Trophoblast cell (in vitro differentiated cells and primary cell): Measurements from ENCODE around the gene ACTR3C.

Source experiments
- DNase-seq, 2 donors: peaks; one replicate each; pipeline ENCODE4 v3.0.0-alpha.2; 2016
- H2AFZ ChIP-seq: 2 replicates; pipeline ENCODE4 v1.6.1; 2013; ENCODE audit warnings: low read length, moderate library complexity, mild to moderate bottlenecking; ENCODE audit not compliant: insufficient read depth, poor library complexity
- H2AK5ac ChIP-seq: 2 replicates; pipeline ENCODE4 v1.6.1; 2013; ENCODE audit warnings: mild to moderate bottlenecking, low read length
- H2BK120ac ChIP-seq: 2 replicates; pipeline ENCODE4 v1.6.1; 2013; ENCODE audit warnings: low read length, mild to moderate bottlenecking, moderate library complexity; ENCODE audit not compliant: insufficient read depth, poor library complexity
- H2BK12ac ChIP-seq: 2 replicates; pipeline ENCODE4 v1.6.1; 2013; ENCODE audit warnings: mild to moderate bottlenecking, low read length, moderate library complexity
- H2BK5ac ChIP-seq: 2 replicates; pipeline ENCODE4 v1.6.1; 2013; ENCODE audit warnings: low read length, low read depth, moderate library complexity, mild to moderate bottlenecking; ENCODE audit not compliant: poor library complexity
- H3K14ac ChIP-seq: 2 replicates; pipeline ENCODE4 v1.6.1; 2013; ENCODE audit warnings: mild to moderate bottlenecking, low read length
- H3K18ac ChIP-seq: 2 replicates; pipeline ENCODE4 v1.6.1; 2013; ENCODE audit warnings: mild to moderate bottlenecking, low read length
- H3K23ac ChIP-seq: 2 replicates; pipeline ENCODE4 v1.6.1; 2013; ENCODE audit warnings: low read length
- H3K27ac ChIP-seq: 2 replicates; pipeline ENCODE4 v1.5.1; 2013; ENCODE audit warnings: low read depth, mild to moderate bottlenecking, inconsistent platforms, low read length, moderate library complexity
- H3K27me3 ChIP-seq: 2 replicates; pipeline ENCODE4 v1.6.1; 2013; ENCODE audit warnings: inconsistent platforms, mild to moderate bottlenecking, low read length, moderate library complexity; ENCODE audit not compliant: insufficient read depth
- H3K36me3 ChIP-seq, 2 experiments: 1 replicate in 1 of 2; 2 replicates in 1 of 2; pipeline ENCODE4 v1.6.1; 2013; ENCODE audit warnings: low read length in 2 of 2, mild to moderate bottlenecking in 2 of 2, moderate library complexity in 1 of 2; ENCODE audit not compliant: insufficient read depth in 2 of 2, control insufficient read depth in 1 of 2
- H3K4ac ChIP-seq: 2 replicates; pipeline ENCODE4 v1.6.1; 2013; ENCODE audit warnings: low read depth, mild to moderate bottlenecking, low read length, moderate library complexity
- H3K4me1 ChIP-seq, 2 experiments: 1 replicate in 1 of 2; 2 replicates in 1 of 2; pipeline ENCODE4 v1.6.1; 2013; ENCODE audit warnings: low read length in 2 of 2, mild to moderate bottlenecking in 2 of 2, moderate library complexity in 1 of 2; ENCODE audit not compliant: insufficient read depth in 2 of 2, control insufficient read depth in 1 of 2
- H3K4me2 ChIP-seq: 2 replicates; pipeline ENCODE4 v1.6.1; 2013; ENCODE audit warnings: inconsistent platforms, mild to moderate bottlenecking, low read length, moderate library complexity
- H3K4me3 ChIP-seq: 2 replicates; pipeline ENCODE4 v1.5.1; 2013; ENCODE audit warnings: mild to moderate bottlenecking, low read depth, low read length, inconsistent platforms
- H3K79me1 ChIP-seq: one replicate; pipeline ENCODE4 v1.6.1; 2013; ENCODE audit warnings: low read length
- H3K79me2 ChIP-seq: 2 replicates; pipeline ENCODE4 v1.6.1; 2013; ENCODE audit warnings: low read length, mild to moderate bottlenecking; ENCODE audit not compliant: control insufficient read depth, insufficient read depth, poor library complexity
- H3K9ac ChIP-seq: 2 replicates; pipeline ENCODE4 v1.6.1; 2013; ENCODE audit warnings: mild to moderate bottlenecking, low read length
- H3K9me3 ChIP-seq: 2 replicates; pipeline ENCODE4 v1.6.1; 2013; ENCODE audit warnings: low read depth, mild to moderate bottlenecking, control low read depth, inconsistent platforms, low read length; ENCODE audit not compliant: insufficient read depth
- H4K12ac ChIP-seq: 2 replicates; pipeline ENCODE4 v1.6.1; 2013; ENCODE audit warnings: low read depth, mild to moderate bottlenecking, low read length, moderate library complexity
- H4K8ac ChIP-seq: 2 replicates; pipeline ENCODE4 v1.6.1; 2013; ENCODE audit warnings: low read depth, mild to moderate bottlenecking, low read length, moderate library complexity
- H4K91ac ChIP-seq: one replicate; pipeline ENCODE4 v1.6.1; 2013; ENCODE audit warnings: low read depth, mild to moderate bottlenecking, low read length, moderate library complexity
- WGBS: extraction: QIAGEN DNeasy Blood & Tissue Kit; methylation state at CpG from one replicate; pipeline ENCODE4 v1.1.7; 2013; ENCODE audit warnings: missing lambda C conversion rate; ENCODE audit not compliant: insufficient read length, insufficient coverage; ENCODE audit errors: extremely low coverage; 5-methylcytosine and 5-hydroxymethylcytosine counted together

Gene ACTR3C

DNA sequence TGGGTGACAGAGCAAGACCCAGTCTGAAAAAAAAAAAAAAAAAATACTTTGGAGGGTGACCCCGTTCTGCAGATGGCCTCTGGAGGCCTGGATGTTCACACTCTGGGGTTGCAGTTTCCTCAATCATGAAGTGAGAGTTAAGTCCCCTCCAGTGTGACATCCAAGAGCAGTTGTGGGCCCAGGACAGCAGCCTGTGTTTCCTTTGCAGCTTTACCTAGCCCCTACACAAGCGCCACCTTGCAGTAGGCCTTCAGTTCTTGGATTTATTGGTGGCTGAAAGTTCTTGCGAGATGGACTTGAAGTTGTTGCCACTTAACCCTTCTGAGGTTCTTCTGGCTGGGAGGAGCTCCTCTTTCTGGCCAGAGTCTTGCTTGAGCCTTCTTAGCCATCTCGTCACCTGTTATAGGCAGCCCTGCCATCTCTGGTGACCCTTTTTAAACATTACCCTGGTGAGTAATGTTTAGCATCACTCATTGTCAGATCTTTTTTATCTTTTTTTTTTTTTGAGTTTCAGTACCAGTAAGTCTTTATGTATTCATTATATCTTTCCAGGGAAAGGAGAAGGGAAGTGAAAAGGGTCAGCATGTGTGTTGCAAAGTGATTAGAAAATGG, 3.4 kb upstream of the ACTR3C start:
- H3K4ac ChIP-seq = no peak overlapping the region
- H3K4me1 ChIP-seq = peaks cover 24% of the 10 kb centered on the region in 2 experiments
- WGBS = no CpG with 5 or more reads among the region's 4 CpGs

GRCh38 chr7:150325901-150326300, 2.6 kb upstream of the ACTR3C start:
- Histone ChIP-seq H3K27ac (peak overlapping the region; percentile 24), H4K8ac (no peak overlapping the region), H3K4me1 (peaks cover 24% of the 10 kb centered on the region in 2 experiments), H3K79me1 (peaks cover 34% of the 10 kb centered on the region), H2BK12ac (peak overlapping the region; percentile 63), H4K91ac (no peak overlapping the region), H3K27me3 (no peaks in the 10 kb centered on the region), H3K14ac (no peak overlapping the region), H3K9ac (no peak overlapping the region), H3K18ac (no peak overlapping the region), H2AFZ (no peak overlapping the region), H3K4me3 (no peak overlapping the region), H2AK5ac (no peak overlapping the region), H3K4me2 (no peak overlapping the region), H4K12ac (no peak overlapping the region), H3K36me3 (no peaks in the 10 kb centered on the region), H3K79me2 (peaks cover 2% of the 10 kb centered on the region), H3K4ac (no peak overlapping the region), H2BK120ac (peak overlapping the region; percentile 56), H3K9me3 (peaks cover 3% of the 10 kb centered on the region), H3K23ac (no peak overlapping the region), H2BK5ac (no peak overlapping the region)
- no CpG with 5 or more reads among the region's 6 CpGs for WGBS
- DNase-seq = no peak

More for the DNA sequence above, 3.4 kb upstream of the ACTR3C start:
- H2AFZ ChIP-seq = no peak overlapping the region
- H4K91ac ChIP-seq = peak overlapping the region; percentile 32
- no peak overlapping the region for H3K18ac ChIP-seq
- no peaks in the 10 kb centered on the region for H3K36me3 ChIP-seq
- H2AK5ac ChIP-seq = peak overlapping the region; percentile 38
- H2BK12ac ChIP-seq = peak overlapping the region; percentile 34
- no peak overlapping the region for H3K4me2 ChIP-seq
- no peak overlapping the region for H4K8ac ChIP-seq
- H2BK5ac ChIP-seq = no peak overlapping the region
- H3K27ac ChIP-seq = no peak overlapping the region
- H2BK120ac ChIP-seq = no peak overlapping the region
- H3K23ac ChIP-seq = no peak overlapping the region
- no peak overlapping the region for H3K4me3 ChIP-seq
- H4K12ac ChIP-seq = no peak overlapping the region
- H3K79me1 ChIP-seq = peaks cover 33% of the 10 kb centered on the region
- peaks cover 3% of the 10 kb centered on the region for H3K9me3 ChIP-seq
- H3K9ac ChIP-seq = no peak overlapping the region
- DNase-seq = no peak
- no peak overlapping the region for H3K14ac ChIP-seq
- no peaks in the 10 kb centered on the region for H3K27me3 ChIP-seq
- H3K79me2 ChIP-seq = peaks cover 2% of the 10 kb centered on the region

- H2AK5ac ChIP-seq = peak overlapping the region; percentile 54
- H3K4me3 ChIP-seq = no peak overlapping the region
- H3K14ac ChIP-seq = peak overlapping the region; percentile 78
- WGBS = no CpG with 5 or more reads among the region's 10 CpGs
- no peak overlapping the region for H3K4me2 ChIP-seq
- peaks cover 27 to 31% of the 10 kb centered on the region in 2 experiments for H3K4me1 ChIP-seq
- no peak overlapping the region for H3K9ac ChIP-seq
- H4K12ac ChIP-seq = no peak overlapping the region
- peak overlapping the region; percentile 57 for H4K91ac ChIP-seq
- H2BK5ac ChIP-seq = peak overlapping the region; percentile 49
- H3K9me3 ChIP-seq = peaks cover 3% of the 10 kb centered on the region
- H2BK12ac ChIP-seq = peak overlapping the region; percentile 82
- H3K36me3 ChIP-seq = no peaks in the 10 kb centered on the region
- H3K4ac ChIP-seq = no peak overlapping the region
- peak; percentile 21 to 45 for DNase-seq
- H3K23ac ChIP-seq = no peak overlapping the region
- no peaks in the 10 kb centered on the region for H3K27me3 ChIP-seq
- H3K79me2 ChIP-seq = peaks cover 2% of the 10 kb centered on the region
- H4K8ac ChIP-seq = peak overlapping the region; percentile 63
- H3K27ac ChIP-seq = peak overlapping the region; percentile 62
- peaks cover 37% of the 10 kb centered on the region for H3K79me1 ChIP-seq
- peak overlapping the region; percentile 63 for H3K18ac ChIP-seq
- peak overlapping the region; percentile 42 for H2BK120ac ChIP-seq
- H2AFZ ChIP-seq = no peak overlapping the region
Observed at GRCh38 chr7:150325110-150325611, 1.8 kb upstream of the ACTR3C start.

DNA sequence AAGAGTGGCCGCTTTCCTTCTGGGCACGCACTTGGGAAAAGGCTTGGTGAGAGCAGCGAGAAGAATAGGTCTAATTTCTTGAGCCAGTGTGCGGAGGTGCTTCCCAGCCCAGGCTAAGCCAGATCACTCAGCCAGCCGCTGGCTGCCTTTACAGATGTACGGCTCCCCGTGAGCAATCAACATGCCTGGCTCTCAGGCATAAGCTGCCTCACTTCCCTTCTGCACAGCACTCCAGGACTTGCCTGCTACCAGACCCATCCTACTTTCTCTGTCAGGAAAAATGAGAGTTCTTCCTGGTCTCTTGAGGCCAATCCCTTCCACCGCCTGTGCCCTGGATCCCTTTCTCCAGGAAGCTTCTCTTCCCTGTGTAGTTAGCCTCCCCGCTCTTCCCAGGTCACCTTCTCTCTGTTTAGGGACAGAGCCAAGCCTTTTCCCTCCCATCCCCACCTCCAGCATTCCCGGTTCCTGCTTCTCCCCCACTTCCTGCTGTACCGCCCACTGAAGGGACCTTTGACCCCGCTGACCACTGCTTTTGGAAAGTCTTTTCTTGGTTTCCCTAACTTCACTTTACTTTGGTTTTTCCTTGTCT, 1.1 kb upstream of the ACTR3C start:
- Histone ChIP-seq H3K27ac (peak overlapping the region; percentile 62), H4K12ac (peak overlapping the region; percentile 28), H3K4me2 (no peak overlapping the region), H3K18ac (peak overlapping the region; percentile 16), H3K4ac (peak overlapping the region; percentile 31), H3K4me3 (no peak overlapping the region), H3K27me3 (no peaks in the 10 kb centered on the region), H4K8ac (peak overlapping the region; percentile 63), H3K79me2 (peaks cover 2% of the 10 kb centered on the region), H3K36me3 (no peaks in the 10 kb centered on the region), H3K14ac (peak overlapping the region; percentile 78), H3K79me1 (peaks cover 42% of the 10 kb centered on the region), H2BK12ac (peak overlapping the region; percentile 80), H2AFZ (peak overlapping the region; percentile 67), H2AK5ac (peak overlapping the region; percentile 35), H4K91ac (peak overlapping the region; percentile 57), H2BK120ac (peak overlapping the region; percentile 42), H3K9me3 (peaks cover 3% of the 10 kb centered on the region), H3K4me1 (peaks cover 29 to 35% of the 10 kb centered on the region in 2 experiments), H2BK5ac (peak overlapping the region; percentile 49), H3K23ac (no peak overlapping the region), H3K9ac (no peak overlapping the region)
- no CpG with 5 or more reads among the region's 12 CpGs for WGBS
- peak in 1 of 2 donors; percentile 28 for DNase-seq
